H9 (cell line): ENCODE measurements around the gene NAA20. TPM values are rescaled to one million over a fixed set of nuclear protein-coding genes. Genes with fewer than 3 reads are reported as not detected.

Experiments
- DNase-seq: peaks from one replicate; pipeline ENCODE4 v3.0.0-alpha.2; 2017
- H2AFZ ChIP-seq: one replicate; pipeline ENCODE4 v1.6.1; 2013; ENCODE audit warnings: mild to moderate bottlenecking, low read length, control low read depth, moderate library complexity
- H2AK5ac ChIP-seq: 2 replicates; pipeline ENCODE4 v1.6.1; 2013; ENCODE audit warnings: low read length, control low read depth, mixed read lengths; ENCODE audit not compliant: insufficient read length
- H2BK120ac ChIP-seq: one replicate; pipeline ENCODE4 v1.6.1; 2013; ENCODE audit warnings: low read depth, mild to moderate bottlenecking, low read length, control low read depth, inconsistent platforms; ENCODE audit not compliant: poor library complexity, severe bottlenecking
- H2BK12ac ChIP-seq: 2 replicates; pipeline ENCODE4 v1.6.1; 2013; ENCODE audit warnings: low read length, control low read depth, mixed read lengths, low read depth; ENCODE audit not compliant: insufficient read length
- H2BK15ac ChIP-seq: 2 replicates; pipeline ENCODE4 v1.6.1; 2013; ENCODE audit warnings: low read depth, low read length, control low read depth
- H2BK20ac ChIP-seq: one replicate; pipeline ENCODE4 v1.6.1; 2013; ENCODE audit warnings: low read depth, mild to moderate bottlenecking, low read length, control low read depth, inconsistent platforms; ENCODE audit not compliant: poor library complexity, severe bottlenecking
- H2BK5ac ChIP-seq: 2 replicates; pipeline ENCODE4 v1.6.1; 2013; ENCODE audit warnings: low read length, control low read depth, mixed read lengths; ENCODE audit not compliant: insufficient read length
- H3K14ac ChIP-seq: 2 replicates; pipeline ENCODE4 v1.6.1; 2013; ENCODE audit warnings: low read length, control low read depth; ENCODE audit not compliant: insufficient read depth
- H3K18ac ChIP-seq: 2 replicates; pipeline ENCODE4 v1.6.1; 2013; ENCODE audit warnings: low read depth, mild to moderate bottlenecking, mixed read lengths, low read length, control low read depth; ENCODE audit not compliant: insufficient read length
- H3K23ac ChIP-seq: 2 replicates; pipeline ENCODE4 v1.6.1; 2013; ENCODE audit warnings: low read length, control low read depth, mixed read lengths, low read depth; ENCODE audit not compliant: insufficient read length
- H3K23me2 ChIP-seq: 2 replicates; pipeline ENCODE4 v1.6.1; 2013; ENCODE audit warnings: low read depth, mild to moderate bottlenecking, mixed read lengths, low read length, control low read depth; ENCODE audit not compliant: insufficient read length, poor library complexity, severe bottlenecking
- H3K27ac ChIP-seq: 2 replicates; pipeline ENCODE4 v1.5.1; 2013; ENCODE audit warnings: low read length, control low read depth, mixed read lengths, low read depth; ENCODE audit not compliant: insufficient read length
- H3K27me3 ChIP-seq: 2 replicates; pipeline ENCODE4 v1.6.1; 2013; ENCODE audit warnings: low read length, control low read depth, inconsistent platforms; ENCODE audit not compliant: insufficient read depth
- H3K4ac ChIP-seq: 2 replicates; pipeline ENCODE4 v1.6.1; 2013; ENCODE audit warnings: low read depth, mild to moderate bottlenecking, control low read depth, inconsistent platforms, low read length, moderate library complexity
- H3K4me1 ChIP-seq: 2 replicates; pipeline ENCODE4 v1.6.1; 2013; ENCODE audit warnings: low read length, control low read depth, inconsistent platforms; ENCODE audit not compliant: insufficient read depth
- H3K4me2 ChIP-seq: 2 replicates; pipeline ENCODE4 v1.6.1; 2013; ENCODE audit warnings: low read length, control low read depth, mixed read lengths; ENCODE audit not compliant: insufficient read length, insufficient read depth
- H3K56ac ChIP-seq: 2 replicates; pipeline ENCODE4 v1.6.1; 2013; ENCODE audit warnings: low read depth, mild to moderate bottlenecking, mixed read lengths, low read length, control low read depth; ENCODE audit not compliant: insufficient read length
- H3K79me1 ChIP-seq: 2 replicates; pipeline ENCODE4 v1.6.1; 2013; ENCODE audit warnings: low read depth, mild to moderate bottlenecking, moderate library complexity, low read length, control low read depth, inconsistent platforms; ENCODE audit not compliant: insufficient read depth, poor library complexity, severe bottlenecking
- H3K79me2 ChIP-seq: 2 replicates; pipeline ENCODE4 v1.6.1; 2013; ENCODE audit warnings: low read length, control low read depth, inconsistent platforms; ENCODE audit not compliant: insufficient read depth
- H3K9ac ChIP-seq: 2 replicates; pipeline ENCODE4 v1.6.1; 2013; ENCODE audit warnings: low read length, control low read depth, mixed read lengths; ENCODE audit not compliant: insufficient read length; ENCODE audit errors: extremely low read depth
- H3K9me3 ChIP-seq: one replicate; pipeline ENCODE4 v1.6.1; 2013; ENCODE audit warnings: low read depth, low read length, inconsistent platforms; ENCODE audit not compliant: control insufficient read depth
- H3T11ph ChIP-seq: one replicate; pipeline ENCODE4 v1.6.1; 2013; ENCODE audit warnings: mild to moderate bottlenecking, low read length, control low read depth, inconsistent platforms
- H4K20me1 ChIP-seq: one replicate; pipeline ENCODE4 v1.6.1; 2013; ENCODE audit not compliant: control insufficient read depth, insufficient read length, insufficient read depth
- H4K5ac ChIP-seq: 2 replicates; pipeline ENCODE4 v1.6.1; 2013; ENCODE audit warnings: low read depth, mild to moderate bottlenecking, mixed read lengths, low read length, control low read depth; ENCODE audit not compliant: insufficient read length
- H4K8ac ChIP-seq: replicated peaks from 2 replicates; pipeline ENCODE4 v1.6.1; 2013; ENCODE audit warnings: low read length, control low read depth, mixed read lengths, low read depth; ENCODE audit not compliant: insufficient read length
- H4K91ac ChIP-seq: 2 replicates; pipeline ENCODE4 v1.6.1; 2013; ENCODE audit warnings: low read depth, mild to moderate bottlenecking, moderate library complexity, mixed read lengths, low read length, control low read depth; ENCODE audit not compliant: insufficient read length
- H3K27ac Mint-ChIP-seq, 3 experiments: 2 replicates in 2 of 3; 3 replicates in 1 of 3; pipeline ENCODE4 v1.8.0; 2020 to 2021; ENCODE audit warnings: mixed read lengths in 3 of 3, mild to moderate bottlenecking in 1 of 3, moderate library complexity in 1 of 3
- H3K27me3 Mint-ChIP-seq: 2 replicates; pipeline ENCODE4 v1.8.0; 2021; ENCODE audit warnings: low read depth, mild to moderate bottlenecking, moderate library complexity, mixed read lengths
- H3K36me3 Mint-ChIP-seq, 3 experiments: 2 replicates in 2 of 3; 3 replicates in 1 of 3; pipeline ENCODE4 v1.8.0; 2020 to 2021; ENCODE audit warnings: low read depth in 3 of 3, mixed read lengths in 3 of 3; ENCODE audit not compliant: insufficient read depth in 1 of 3
- H3K4me1 Mint-ChIP-seq, 2 experiments: 2 replicates each; pipeline ENCODE4 v1.8.0; 2020; ENCODE audit warnings: mixed read lengths in 2 of 2
- H3K4me3 Mint-ChIP-seq, 2 experiments: 2 replicates in 1 of 2; 3 replicates in 1 of 2; pipeline ENCODE4 v1.8.0; 2020 to 2021; ENCODE audit warnings: mild to moderate bottlenecking in 2 of 2, mixed read lengths in 2 of 2, moderate library complexity in 1 of 2
- H3K9me3 Mint-ChIP-seq, 2 experiments: 2 replicates in 1 of 2; 3 replicates in 1 of 2; pipeline ENCODE4 v1.8.0; 2020; ENCODE audit warnings: mild to moderate bottlenecking in 2 of 2, mixed read lengths in 2 of 2, moderate library complexity in 1 of 2
- CTCF ChIP-seq: fragments of 200-600 bp; sonication (generic); conservative IDR thresholded peaks from 3 replicates; pipeline ENCODE4 v1.8.0; 2021; ENCODE audit warnings: antibody characterized with exemption, mild to moderate bottlenecking
- WGBS: extraction: QIAGEN DNeasy Blood & Tissue Kit; methylation state at CpG from one replicate; pipeline ENCODE4 v1.1.7; 2013; ENCODE audit warnings: missing lambda C conversion rate, low lambda C conversion rate, mixed read lengths; ENCODE audit not compliant: insufficient read length; ENCODE audit errors: extremely low coverage; 5-methylcytosine and 5-hydroxymethylcytosine counted together
- total RNA-seq: library from RNA; stranded (reverse); gene quantifications from 2 replicates; pipeline ENCODE4 v1.2.1, GENCODE V29; 2021

NAA20 gene
- total RNA-seq, 1 experiment from 2014 or later = 48.1 TPM

- Histone ChIP-seq H2BK15ac (no peak overlapping the region), H2BK20ac (no peak overlapping the region), H3K79me2 (no peaks in the 10 kb centered on the region), H4K5ac (no peak overlapping the region), H3K4ac (no peak overlapping the region), H2BK120ac (no peak overlapping the region), H3K56ac (no peak overlapping the region), H3K23ac (no peak overlapping the region), H4K91ac (no peak overlapping the region), H3K27me3 (no peaks in the 10 kb centered on the region), H4K8ac (no peak overlapping the region), H3K4me1 (no peaks in the 10 kb centered on the region), H3T11ph (no peak overlapping the region), H3K9me3 (no peaks in the 10 kb centered on the region), H3K23me2 (no peaks in the 10 kb centered on the region), H3K14ac (no peak overlapping the region), H2BK5ac (no peak overlapping the region), H2AFZ (no peak overlapping the region), H2BK12ac (no peak overlapping the region), H3K79me1 (no peaks in the 10 kb centered on the region), H3K18ac (no peak overlapping the region), H3K9ac (no peak overlapping the region), H4K20me1 (peaks cover 4% of the 10 kb centered on the region), H2AK5ac (no peak overlapping the region), H3K27ac (no peak overlapping the region), H3K4me2 (no peak overlapping the region)
- TF ChIP-seq CTCF = no peak
- Mint-ChIP-seq H3K4me1 (peaks cover 11 to 12% of the 10 kb centered on the region in 2 experiments), H3K9me3 (no peaks in the 10 kb centered on the region), H3K27me3 (peaks cover 2% of the 10 kb centered on the region; the same call in 1 of the 2 replicates), H3K36me3 (no peaks in the 10 kb centered on the region), H3K4me3 (no peak overlapping the region), H3K27ac (no peak overlapping the region; a peak in 2 of 7 replicates)
- no peak for DNase-seq
- WGBS = no CpG with 5 or more reads among the region's 9 CpGs
Observed at GRCh38 chr20:20002101-20002998, 14.8 kb upstream of the NAA20 start.
